Spleen (tissue), 11 donors: ENCODE data around the gene G6PC1. TPM values are rescaled to one million over a fixed set of nuclear protein-coding genes. Genes with fewer than 3 reads are reported as not detected.
A peak's percentile ranks its signal among the peaks of the same experiment; 100 is the strongest.

ENCODE experiments used
- DNase-seq: peaks from one replicate; pipeline ENCODE4 v3.0.0-alpha.2; 2020
- H3K27ac ChIP-seq, 8 donors: fragments of 200-600 bp; sonication (generic) in 7 of 8; 1 replicate in 4 of 8; 2 replicates in 4 of 8; pipeline versions ENCODE4 v1.5.0 to v1.8.0; 2016 to 2021; ENCODE audit warnings: inconsistent platforms in 4 of 8, mild to moderate bottlenecking in 4 of 8, moderate library complexity in 1 of 8
- H3K27me3 ChIP-seq, 7 donors: fragments of 200-600 bp; sonication (generic) in 6 of 7; replicated peaks in 1 of 7; 1 replicate in 4 of 7; 2 replicates in 3 of 7; pipeline versions ENCODE4 v1.5.0 to v1.8.0; 2016 to 2021; ENCODE audit warnings: inconsistent platforms in 3 of 7, mild to moderate bottlenecking in 1 of 7
- H3K36me3 ChIP-seq, 6 donors: fragments of 200-600 bp; sonication (generic) in 5 of 6; 1 replicate in 4 of 6; 2 replicates in 2 of 6; pipeline versions ENCODE4 v1.5.0 to v1.8.0; 2016 to 2021; ENCODE audit warnings: inconsistent platforms in 2 of 6
- H3K4me1 ChIP-seq, 6 donors: fragments of 200-600 bp; sonication (generic) in 5 of 6; 1 replicate in 3 of 6; 2 replicates in 3 of 6; pipeline versions ENCODE4 v1.5.0 to v1.8.0; 2016 to 2021; ENCODE audit warnings: inconsistent platforms in 3 of 6
- H3K4me3 ChIP-seq, 8 donors: fragments of 200-600 bp; sonication (generic) in 7 of 8; 1 replicate in 4 of 8; 2 replicates in 4 of 8; pipeline versions ENCODE4 v1.5.0 to v1.8.0; 2016 to 2021; ENCODE audit warnings: inconsistent platforms in 4 of 8, mild to moderate bottlenecking in 4 of 8, moderate library complexity in 2 of 8
- H3K9me3 ChIP-seq, 8 donors: fragments of 200-600 bp; sonication (generic) in 7 of 8; 1 replicate in 4 of 8; 2 replicates in 4 of 8; pipeline versions ENCODE4 v1.5.0 to v1.8.0; 2016 to 2021; ENCODE audit warnings: inconsistent platforms in 4 of 8
- CTCF ChIP-seq, 11 experiments: fragments of 200-600 bp in 7 of 11; fragments of 450-650 bp in 4 of 11; sonication (generic) in 4 of 11; IDR thresholded peaks in 8 of 11; conservative IDR thresholded peaks in 3 of 11; 1 replicate in 7 of 11; 2 replicates in 4 of 11; pipeline versions ENCODE4 v1.4.0 to v1.8.0; 2016 to 2021; ENCODE audit warnings: antibody characterized with exemption in 11 of 11, inconsistent platforms in 4 of 11, mild to moderate bottlenecking in 1 of 11
- POLR2A ChIP-seq, 3 donors: fragments of 450-650 bp; IDR thresholded peaks; one replicate each; pipeline ENCODE4 v1.5.1; 2017; ENCODE audit warnings: antibody characterized with exemption in 3 of 3, mild to moderate bottlenecking in 1 of 3
- POLR2AphosphoS5 ChIP-seq, 3 donors: sonication (generic); formaldehyde crosslinking; IDR thresholded peaks; one replicate each; pipeline ENCODE4 v1.5.1; 2017; ENCODE audit warnings: antibody characterized with exemption in 3 of 3
- WGBS, 5 donors: extraction: QIAGEN DNeasy Blood & Tissue Kit in 3 of 5; methylation state at CpG; one replicate each; pipeline versions ENCODE4 v1.1.5 to v1.1.7; 2013 to 2018; 5-methylcytosine and 5-hydroxymethylcytosine counted together
- intact Hi-C: fragments of 100-400 bp; cut with DNase I; formaldehyde crosslinking; loops from one replicate; pipeline ENCODE4 v1.15.0; 2023; ENCODE audit warnings: low total_unique reads
- polyA plus RNA-seq, 3 donors: library from polyadenylated mRNA; stranded (reverse); fragments of 200-250 nt; gene quantifications; one replicate each; pipeline ENCODE4 v1.2.1, GENCODE V29; 2013
- total RNA-seq, 7 donors: library from RNA; depleted of rRNA in 3 of 7; stranded (reverse); fragments of >200 nt in 3 of 7; fragmentation: NEBNext Ultra II Directional in 4 of 7; extraction: Animal tissue kit (Norgen Biotek cat#: 25700) in 4 of 7; gene quantifications; one replicate each; pipeline versions ENCODE4 v1.1.0 to v1.2.1, GENCODE V29; 2016 to 2021
- donor health status: healthy with polysubstance abuse.
- donor health status: DM: no; HTN: no; CAD: no; lungs with moderate emphysema.
- donor health status: DM: no; HTN: no; CAD: no.
- donor health status: Bipolar disorder and iron deficiency.
- donor health status: healthy.
- donor health status: DM: no; HTN: no; CAD: no.
- donor health status: DM: yes; HTN: yes; CAD: no.

Gene G6PC1
- total and polyA plus RNA-seq, 10 donors = not detected

- TF ChIP-seq CTCF (IDR thresholded peaks at IDR 0.05 in 8 of 11, conservative IDR thresholded peaks at IDR 0.05 in 3 of 11) (peak in 10 of 11 experiments; percentile 28 to 78 (median 64)), POLR2AphosphoS5 (IDR thresholded peaks at IDR 0.05) (no peak)
- intact Hi-C loops = no loop called here
- DNase-seq = no peak
- Histone ChIP-seq H3K36me3 (no peaks in the 10 kb centered on the region), H3K4me3 (peak overlapping the region in 1 of 8 donors; percentile 11), H3K9me3 (no peaks in the 10 kb centered on the region), H3K4me1 (peaks cover 4 to 24% (median 11%) of the 10 kb centered on the region in 6 donors), H3K27ac (peak overlapping the region in 6 of 8 donors; percentile 46 to 68 (median 58)), H3K27me3 (peaks cover 0 to 18% (median 0%) of the 10 kb centered on the region in 7 donors)
- 31 to 43% (median 35%) methylated on average over 9 of the region's 9 CpGs for WGBS, 5 donors
These were observed 28.3 kb downstream of the G6PC1 start for GRCh38 chr17:42928714-42929496.

- WGBS, 5 donors = 91 to 98% (median 92%) methylated on average over 1 of the region's 1 CpG
- Histone ChIP-seq H3K27me3 (peaks cover 0 to 16% (median 0%) of the 10 kb centered on the region in 7 donors), H3K9me3 (no peaks in the 10 kb centered on the region), H3K4me1 (peaks cover 4 to 24% (median 11%) of the 10 kb centered on the region in 6 donors), H3K36me3 (no peaks in the 10 kb centered on the region), H3K4me3 (no peak overlapping the region), H3K27ac (peak overlapping the region in 1 of 8 donors; percentile 68)
- intact Hi-C loops = no loop called here
- peak in 2 of 11 experiments; percentile 12 for TF ChIP-seq CTCF (IDR thresholded peaks at IDR 0.05 in 8 of 11, conservative IDR thresholded peaks at IDR 0.05 in 3 of 11)
- no peak for TF ChIP-seq POLR2AphosphoS5 (IDR thresholded peaks at IDR 0.05)
- DNase-seq = no peak
These were observed 28.9 kb downstream of the G6PC1 start for GRCh38 chr17:42929497-42929844.

- no peak overlapping the region for H3K4me3 ChIP-seq
- no peaks in the 10 kb centered on the region for H3K36me3 ChIP-seq
- WGBS, 5 donors = 44 to 46% (median 44%) methylated on average over 9 of the region's 9 CpGs
- DNase-seq = no peak
- H3K9me3 ChIP-seq = no peaks in the 10 kb centered on the region
- no peak for TF ChIP-seq POLR2A (IDR thresholded peaks at IDR 0.05)
- peak in 8 of 11 experiments; percentile 35 to 60 (median 53) for TF ChIP-seq CTCF (IDR thresholded peaks at IDR 0.05 in 8 of 11, conservative IDR thresholded peaks at IDR 0.05 in 3 of 11)
- intact Hi-C loops = loop anchor here (2.0 kb wide), 1 partner anchor 95 kb away; no protein-coding TSS in a partner anchor
- H3K4me1 ChIP-seq = peaks cover 0 to 7% (median 0%) of the 10 kb centered on the region in 6 donors
- peaks cover 0 to 9% (median 0%) of the 10 kb centered on the region in 7 donors for H3K27me3 ChIP-seq
- H3K27ac ChIP-seq = no peak overlapping the region
These were observed 37.4 kb downstream of the G6PC1 start for GRCh38 chr17:42937712-42938596.

GRCh38 chr17:42944211-42944610, 43.6 kb downstream of the G6PC1 start:
- H3K36me3 ChIP-seq = peaks cover 0 to 15% (median 10%) of the 10 kb centered on the region in 6 donors
- WGBS, 5 donors = 56 to 60% (median 60%) methylated on average over 3 of the region's 3 CpGs
- DNase-seq = no peak
- no peak overlapping the region for H3K27ac ChIP-seq
- no peaks in the 10 kb centered on the region for H3K27me3 ChIP-seq
- no peaks in the 10 kb centered on the region for H3K4me1 ChIP-seq
- intact Hi-C loops = no loop called here
- TF ChIP-seq POLR2AphosphoS5 (IDR thresholded peaks at IDR 0.05) (no peak), CTCF (IDR thresholded peaks at IDR 0.05 in 8 of 11, conservative IDR thresholded peaks at IDR 0.05 in 3 of 11) (no peak), POLR2A (IDR thresholded peaks at IDR 0.05) (no peak)
- H3K4me3 ChIP-seq = no peak overlapping the region
- no peaks in the 10 kb centered on the region for H3K9me3 ChIP-seq
